Measurements from ENCODE around the gene NTSR1. TPM values are rescaled to one million over a fixed set of nuclear protein-coding genes. Genes with fewer than 3 reads are reported as not detected.

NTSR1 gene
- total RNA-seq, 1 experiment from 2014 or later, result 0.16 TPM

GRCh38 chr20:62776035-62776691 lies 67.5 kb downstream of the NTSR1 start:
- H3K4me1 Mint-ChIP-seq (ENCODE audit: low read depth, unreplicated experiment), result peaks cover 7% of the 10 kb centered on the region
- POLR2A ChIA-PET, result no interaction called here
- no peak for DNase-seq

GRCh38 chr20:62776692-62777527 lies 68.3 kb downstream of the NTSR1 start:
- no peaks in the 10 kb centered on the region for H3K4me1 ChIP-seq
- POLR2A ChIA-PET, result no interaction called here
- Mint-ChIP-seq H3K4me3 (ENCODE audit: unreplicated experiment) (peak overlapping the region; percentile 41), H3K9me3 (ENCODE audit: unreplicated experiment) (peaks cover 11% of the 10 kb centered on the region), H3K4me1 (ENCODE audit: low read depth, unreplicated experiment) (peaks cover 7% of the 10 kb centered on the region), H3K27me3 (ENCODE audit: insufficient read depth, unreplicated experiment) (peaks cover 7% of the 10 kb centered on the region), H3K27ac (ENCODE audit: unreplicated experiment) (no peak overlapping the region), H3K36me3 (ENCODE audit: insufficient read depth, unreplicated experiment) (no peaks in the 10 kb centered on the region)
- no TSS peak for BruUV-seq (replicated peaks)
- intact Hi-C loops (cut with micrococcal nuclease; ENCODE audit: unreplicated experiment), result no loop called here
- TF ChIP-seq CTCF (IDR thresholded peaks at IDR 0.05; ENCODE audit: insufficient read depth in 1 of 2, low read depth in 1 of 2, low read length in 1 of 2, severe bottlenecking in 1 of 2, unreplicated experiment in 1 of 2), result no peak
- peaks cover under 1% of the 10 kb centered on the region for H3K27me3 ChIP-seq (replicated peaks; ENCODE audit: control insufficient read depth, insufficient read depth, low read length)
- H3K36me3 ChIP-seq (ENCODE audit: control insufficient read depth, insufficient read depth, low read length), result no peaks in the 10 kb centered on the region
- peak in 1 of 2 experiments; percentile 91 for DNase-seq
- 0 out of 2 replicates have a peak, but pooled peaks cover 4% of the 10 kb centered on the region for H3K9me3 ChIP-seq
- CTCF ChIA-PET, result no interaction called here
- no peak overlapping the region for H3K4me3 ChIP-seq (ENCODE audit: low read depth, low read length)

More at GRCh38 chr20:62776035-62776691, 67.5 kb downstream of the NTSR1 start:
- H3K36me3 Mint-ChIP-seq (ENCODE audit: insufficient read depth, unreplicated experiment), result no peaks in the 10 kb centered on the region
- TF ChIP-seq CTCF (IDR thresholded peaks at IDR 0.05; ENCODE audit: insufficient read depth in 1 of 2, low read depth in 1 of 2, low read length in 1 of 2, severe bottlenecking in 1 of 2, unreplicated experiment in 1 of 2), result no peak
- Histone ChIP-seq H3K4me1 (no peaks in the 10 kb centered on the region), H3K36me3 (ENCODE audit: control insufficient read depth, insufficient read depth, low read length) (no peaks in the 10 kb centered on the region), H3K27me3 (replicated peaks; ENCODE audit: control insufficient read depth, insufficient read depth, low read length) (peaks cover 2% of the 10 kb centered on the region), H3K9me3 (0 out of 2 replicates have a peak, but pooled peaks cover 4% of the 10 kb centered on the region), H3K4me3 (ENCODE audit: low read depth, low read length) (no peak overlapping the region)
- no peak overlapping the region for H3K4me3 Mint-ChIP-seq (ENCODE audit: unreplicated experiment)
- H3K9me3 Mint-ChIP-seq (ENCODE audit: unreplicated experiment), result peaks cover 11% of the 10 kb centered on the region
- intact Hi-C loops (cut with micrococcal nuclease; ENCODE audit: unreplicated experiment), result no loop called here
- BruUV-seq (replicated peaks), result no TSS peak
- CTCF ChIA-PET, result interaction anchor here (1.0 kb wide), 1 partner anchor 15 kb away, joined by 4 read pairs; no protein-coding TSS in a partner anchor
- H3K27ac Mint-ChIP-seq (ENCODE audit: unreplicated experiment), result no peak overlapping the region
- H3K27me3 Mint-ChIP-seq (ENCODE audit: insufficient read depth, unreplicated experiment), result peaks cover 10% of the 10 kb centered on the region

GRCh38 chr20:62777528-62777830 lies 68.8 kb downstream of the NTSR1 start:
- CTCF ChIA-PET, result no interaction called here
- Mint-ChIP-seq H3K9me3 (ENCODE audit: unreplicated experiment) (peaks cover 11% of the 10 kb centered on the region), H3K36me3 (ENCODE audit: insufficient read depth, unreplicated experiment) (no peaks in the 10 kb centered on the region), H3K27ac (ENCODE audit: unreplicated experiment) (no peak overlapping the region), H3K27me3 (ENCODE audit: insufficient read depth, unreplicated experiment) (peaks cover 7% of the 10 kb centered on the region), H3K4me3 (ENCODE audit: unreplicated experiment) (no peak overlapping the region), H3K4me1 (ENCODE audit: low read depth, unreplicated experiment) (peaks cover 7% of the 10 kb centered on the region)
- Histone ChIP-seq H3K4me1 (no peaks in the 10 kb centered on the region), H3K36me3 (ENCODE audit: control insufficient read depth, insufficient read depth, low read length) (no peaks in the 10 kb centered on the region), H3K27me3 (replicated peaks; ENCODE audit: control insufficient read depth, insufficient read depth, low read length) (no peaks in the 10 kb centered on the region; the same call in 1 of the 2 replicates), H3K9me3 (0 out of 2 replicates have a peak, but pooled peaks cover 4% of the 10 kb centered on the region), H3K4me3 (ENCODE audit: low read depth, low read length) (no peak overlapping the region)
- no peak for DNase-seq
- BruUV-seq (replicated peaks), result no TSS peak
- POLR2A ChIA-PET, result no interaction called here
- intact Hi-C loops (cut with micrococcal nuclease; ENCODE audit: unreplicated experiment), result no loop called here
- TF ChIP-seq CTCF (IDR thresholded peaks at IDR 0.05; ENCODE audit: insufficient read depth in 1 of 2, low read depth in 1 of 2, low read length in 1 of 2, severe bottlenecking in 1 of 2, unreplicated experiment in 1 of 2), result no peak
